GM10266 (cell line): ENCODE measurements around the gene MTCL3.

Source experiments
- DNase-seq: peaks from one replicate; pipeline ENCODE4 v3.0.0; 2012; ENCODE audit errors: extremely low spot score
- CTCF ChIP-seq: IDR thresholded peaks from 2 replicates; pipeline ENCODE4 v1.5.1; 2012; ENCODE audit warnings: mild to moderate bottlenecking, low read depth; ENCODE audit not compliant: control insufficient read depth, insufficient read depth; ENCODE audit errors: missing control alignments

The MTCL3 gene

GRCh38 chr6:127497410-127497809 lies 21.7 kb downstream of the MTCL3 start:
- no peak for DNase-seq
- no peak for TF ChIP-seq CTCF

- TF ChIP-seq CTCF: no peak
- no peak for DNase-seq
These were observed 22.7 kb downstream of the MTCL3 start for GRCh38 chr6:127496471-127496870.

- no peak for DNase-seq
- no peak for TF ChIP-seq CTCF
These were observed 24.8 kb downstream of the MTCL3 start for GRCh38 chr6:127494240-127494767.

- no peak for TF ChIP-seq CTCF
- no peak for DNase-seq
These were observed 29.9 kb downstream of the MTCL3 start for GRCh38 chr6:127489248-127489647.

- TF ChIP-seq CTCF: no peak
- DNase-seq: no peak
These were observed 32.2 kb downstream of the MTCL3 start for GRCh38 chr6:127486934-127487333.

GRCh38 chr6:127484212-127484863 lies 34.8 kb downstream of the MTCL3 start:
- peak; percentile 63 for DNase-seq
- no peak for TF ChIP-seq CTCF

GRCh38 chr6:127483399-127484055 lies 35.6 kb downstream of the MTCL3 start:
- TF ChIP-seq CTCF: no peak
- DNase-seq: no peak
